ENCODE measurements around the gene RALY.
A peak's percentile ranks its signal among the peaks of the same experiment; 100 is the strongest.

The RALY gene

GRCh38 chr20:34016736-34017135, 23.0 kb downstream of the RALY start:
- H3K27ac ChIP-seq, result no peak overlapping the region

GRCh38 chr20:34017610-34018009, 23.9 kb downstream of the RALY start:
- no peak for TF ChIP-seq CTCF (conservative IDR thresholded peaks at IDR 0.05)
- H3K27ac ChIP-seq, result no peak overlapping the region

More at GRCh38 chr20:34016736-34017135, 23.0 kb downstream of the RALY start:
- no peak for TF ChIP-seq CTCF (conservative IDR thresholded peaks at IDR 0.05)

GRCh38 chr20:34018166-34018565, 24.5 kb downstream of the RALY start:
- no peak overlapping the region for H3K27ac ChIP-seq
- TF ChIP-seq CTCF (conservative IDR thresholded peaks at IDR 0.05), result no peak

- H3K27ac ChIP-seq, result 0 out of 2 replicates have a peak overlapping the region, but pooled peaks have one; percentile 0
- peak; percentile 62 for TF ChIP-seq CTCF (conservative IDR thresholded peaks at IDR 0.05)
These were observed 28.6 kb downstream of the RALY start for GRCh38 chr20:34022151-34022838.

- 0 out of 2 replicates have a peak overlapping the region, but pooled peaks have one; percentile 0 for H3K27ac ChIP-seq
- TF ChIP-seq CTCF (conservative IDR thresholded peaks at IDR 0.05), result no peak
These were observed 29.1 kb downstream of the RALY start for GRCh38 chr20:34022839-34023234.

GRCh38 chr20:34023937-34024722, 30.4 kb downstream of the RALY start:
- TF ChIP-seq CTCF (conservative IDR thresholded peaks at IDR 0.05), result no peak
- H3K27ac ChIP-seq, result peak overlapping the region; percentile 38; the same call in 1 of the 2 replicates

- TF ChIP-seq CTCF (conservative IDR thresholded peaks at IDR 0.05), result no peak
- H3K27ac ChIP-seq, result peak overlapping the region; percentile 38
These were observed 31.1 kb downstream of the RALY start for GRCh38 chr20:34024723-34025351.

- H3K27ac ChIP-seq, result peak overlapping the region; percentile 19; the same call in 1 of the 2 replicates
These were observed 34.3 kb downstream of the RALY start for GRCh38 chr20:34028013-34028412.
